SHP77 treated with DMSO at 0.1 percent for 48 hours (cell line): Measurements from ENCODE around the gene ACKR2.

Source experiments
- DNase-seq: peaks from one replicate; lab custom pipeline; 2025; lab: John Stamatoyannopoulos, UW

The ACKR2 gene

DNA sequence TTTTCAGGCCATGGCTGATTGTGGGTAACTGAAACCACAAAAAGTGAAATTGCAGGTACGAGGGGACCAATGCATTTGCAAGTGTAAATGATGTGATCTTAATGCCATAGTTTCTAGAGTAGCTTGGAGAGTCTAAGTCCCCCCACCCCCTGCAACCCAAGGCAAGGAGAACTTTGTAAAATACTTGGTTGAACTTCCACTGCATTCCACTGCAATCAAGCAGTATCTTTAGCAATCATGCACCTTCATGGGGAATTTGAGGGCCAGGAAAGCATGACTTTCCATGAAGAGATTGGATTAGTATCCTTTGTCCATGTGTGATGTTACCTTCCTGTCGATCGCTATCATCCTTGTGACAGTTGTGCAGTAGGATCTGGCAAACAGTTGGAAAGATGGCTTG lies 77.8 kb downstream of the ACKR2 start:
- no peak for DNase-seq

DNA sequence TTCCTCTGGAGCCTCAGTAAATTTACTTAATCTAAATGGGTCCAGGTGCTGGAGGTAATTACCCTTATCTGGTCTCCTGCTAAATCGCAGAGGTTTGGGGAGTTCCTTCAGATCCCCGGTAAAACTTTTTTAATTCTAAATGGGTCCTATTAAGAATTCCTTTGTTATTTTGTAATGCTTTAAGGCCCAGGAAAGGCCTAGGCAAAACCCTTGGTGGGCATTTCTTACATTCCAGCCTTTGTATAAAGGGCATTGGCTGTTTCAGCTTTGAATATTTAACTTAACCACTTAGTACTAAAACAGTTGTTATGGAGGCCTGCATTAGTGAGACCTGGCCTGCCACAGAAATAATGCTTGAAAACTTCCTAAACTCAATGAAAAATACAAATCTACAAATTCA lies 81.8 kb downstream of the ACKR2 start:
- DNase-seq, result no peak

DNA sequence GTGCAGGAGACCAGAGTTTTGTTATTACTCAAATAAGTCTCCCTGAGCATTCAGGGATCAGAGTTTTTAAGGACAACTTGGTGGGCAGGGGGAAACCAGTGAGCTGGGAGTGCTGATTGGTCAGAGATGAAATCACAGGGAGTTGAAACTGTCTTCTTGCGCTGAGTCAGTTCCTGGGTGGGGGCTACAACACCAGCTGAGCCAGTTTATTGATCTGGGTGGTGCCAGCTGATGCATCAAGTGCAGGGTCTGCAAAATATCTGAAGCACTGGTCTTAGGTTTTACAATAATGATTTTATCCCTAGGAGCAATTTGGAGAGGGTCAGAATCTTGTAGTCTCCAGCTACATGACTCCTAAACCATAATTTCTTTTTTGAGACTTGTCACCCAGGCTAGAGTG lies 82.9 kb downstream of the ACKR2 start:
- no peak for DNase-seq

DNA sequence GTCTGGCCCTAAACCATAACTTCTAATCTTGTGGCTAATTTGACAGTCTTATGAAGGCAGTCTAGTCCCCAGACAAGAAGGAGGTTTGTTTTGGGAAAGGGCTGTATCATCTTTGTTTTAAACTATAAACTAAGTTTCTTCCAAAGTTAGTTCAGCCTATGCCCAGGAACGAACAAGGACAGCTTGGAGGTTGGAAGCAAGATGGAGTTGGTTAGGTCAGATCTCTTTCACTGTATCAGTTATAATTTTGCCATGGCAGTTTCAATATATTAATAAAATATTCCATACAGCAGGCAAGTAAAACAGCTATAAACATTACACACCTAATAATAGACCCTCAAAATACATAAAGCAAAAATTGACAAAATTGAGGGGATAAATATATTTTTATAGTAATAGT lies 83.6 kb downstream of the ACKR2 start:
- DNase-seq, result no peak

DNA sequence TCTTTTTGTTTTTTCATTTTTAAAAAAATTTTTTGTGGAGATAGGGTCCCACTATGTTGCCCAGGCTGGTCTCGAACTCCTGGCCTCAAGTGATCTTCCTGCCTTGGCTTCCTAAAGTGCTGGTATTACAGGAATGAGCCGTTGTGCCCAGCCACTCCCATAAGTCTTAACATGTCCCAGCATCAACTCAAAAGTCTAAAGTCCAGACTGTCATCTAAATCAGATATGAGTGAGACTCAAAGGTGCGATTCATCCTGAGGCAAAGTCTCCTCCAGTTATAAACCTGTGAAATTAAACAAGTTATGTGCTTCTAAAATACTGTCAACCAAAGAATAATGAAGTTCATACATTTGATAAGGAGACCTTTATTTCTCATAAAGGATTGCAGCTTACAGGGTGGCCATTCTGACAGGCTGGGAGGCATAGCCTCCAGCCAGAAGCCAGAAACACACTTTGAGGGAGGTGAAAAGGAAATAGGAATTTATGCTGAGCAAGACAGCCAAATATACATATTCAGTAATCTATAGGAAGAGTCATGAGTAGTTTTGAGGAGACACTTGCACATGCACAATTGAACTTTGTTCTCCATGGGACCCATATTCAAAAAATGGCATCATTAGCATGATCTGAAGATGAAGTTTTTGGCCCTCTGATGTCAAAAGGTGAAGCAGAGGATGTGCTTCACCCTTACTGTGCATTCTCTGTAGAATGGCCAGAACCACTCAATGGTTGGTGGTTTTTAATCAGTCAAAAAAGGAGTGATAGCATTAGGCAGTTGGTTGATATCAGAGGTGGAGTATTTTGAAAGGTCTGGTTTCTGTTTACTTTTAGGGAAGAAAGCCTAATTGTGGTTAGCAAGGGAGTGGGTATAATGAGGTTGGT lies 85.7 kb downstream of the ACKR2 start:
- DNase-seq, result no peak

- DNase-seq, result no peak
Observed at GRCh38 chr3:42895580-42895868, 86.3 kb downstream of the ACKR2 start.

DNA sequence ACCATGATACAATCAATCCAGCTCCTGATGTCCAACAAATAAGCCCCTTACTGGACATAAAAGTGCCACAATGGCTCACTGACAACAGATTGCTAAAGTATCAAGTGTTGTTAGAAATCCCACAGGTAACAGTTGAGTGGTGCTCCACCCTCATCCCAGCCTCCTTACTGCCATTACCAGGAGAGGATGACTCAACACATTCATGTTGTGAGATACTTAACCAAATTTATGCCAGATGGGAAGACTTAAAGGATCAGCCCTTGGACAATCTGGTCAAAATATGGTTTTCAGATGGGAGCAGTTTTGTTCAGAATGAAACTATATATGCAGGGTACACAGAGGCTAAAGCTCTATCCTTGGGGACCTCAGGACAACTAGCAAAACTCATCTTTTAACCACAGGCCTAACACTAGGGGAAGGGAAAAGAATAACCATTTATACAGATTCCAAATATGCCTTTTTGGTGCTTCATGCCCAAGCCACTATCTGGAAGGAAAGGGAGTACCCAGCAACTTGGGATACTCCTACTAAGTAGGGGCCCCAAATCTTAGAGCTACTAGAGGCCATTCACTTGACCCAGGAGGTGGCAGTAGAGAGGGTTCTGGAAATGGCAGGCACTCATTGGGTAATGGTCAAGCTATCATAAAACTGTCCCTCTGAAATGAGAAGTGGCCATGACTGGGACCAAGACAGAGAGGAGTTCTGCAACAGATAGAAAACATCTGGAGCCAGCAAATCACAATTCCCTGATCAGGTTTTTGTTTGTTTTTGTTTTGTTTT lies 89.8 kb downstream of the ACKR2 start:
- no peak for DNase-seq

DNA sequence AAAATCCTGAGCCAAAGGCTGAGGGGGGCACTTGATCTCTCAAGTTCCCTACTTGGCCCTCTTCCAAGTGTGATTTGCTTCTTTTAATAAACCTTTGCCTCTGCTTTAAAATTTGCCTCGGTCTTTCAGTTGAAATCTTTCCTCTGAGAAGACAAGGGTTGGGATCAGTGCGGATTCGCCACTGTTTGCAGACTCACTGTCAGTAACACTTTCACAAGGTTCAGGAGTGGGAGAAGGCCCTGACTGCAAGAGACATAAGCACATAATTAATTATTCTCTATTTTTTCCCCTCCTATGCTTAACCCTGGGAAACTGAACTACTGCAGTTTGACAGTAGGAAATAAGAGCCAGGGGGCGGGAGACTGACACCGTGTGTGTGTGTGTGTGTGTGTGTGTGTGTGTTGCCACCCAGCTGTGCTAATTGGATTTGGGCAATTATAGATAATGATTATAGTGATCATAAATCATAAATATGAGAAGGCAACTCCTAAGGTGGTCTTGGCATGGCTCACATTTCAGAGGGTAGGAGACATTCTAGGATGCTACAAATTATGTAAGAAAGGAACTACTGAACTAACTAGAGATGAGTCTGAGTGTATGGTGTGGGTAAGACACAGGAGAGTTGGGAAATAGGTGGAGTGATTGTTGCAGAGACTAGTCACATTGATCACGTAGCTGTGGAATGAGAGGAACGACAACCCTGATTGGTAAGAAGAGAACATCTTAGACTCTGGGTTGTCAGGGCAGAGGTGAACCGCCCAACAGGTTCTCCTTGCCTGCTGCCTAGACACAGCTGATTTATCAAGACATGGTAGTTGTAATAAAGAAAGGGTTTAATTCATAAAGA lies 91.2 kb downstream of the ACKR2 start:
- DNase-seq, result no peak

DNA sequence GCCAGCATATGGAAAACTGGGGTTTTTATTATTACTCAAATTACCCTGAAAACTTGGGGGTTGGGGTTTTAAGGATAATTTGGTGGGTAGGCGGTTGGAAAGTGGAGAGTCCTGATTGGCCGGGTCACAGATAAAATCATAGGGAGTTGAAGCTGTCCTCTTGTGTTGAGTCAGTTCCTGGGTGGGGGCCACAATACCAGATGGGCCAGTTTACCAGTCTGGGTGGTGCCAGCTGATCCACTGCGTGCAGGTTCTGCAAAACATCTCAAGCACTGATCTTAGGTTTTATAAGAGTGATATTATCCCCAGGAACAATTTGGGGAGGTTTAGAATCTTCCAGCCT lies 91.8 kb downstream of the ACKR2 start:
- DNase-seq, result no peak

DNA sequence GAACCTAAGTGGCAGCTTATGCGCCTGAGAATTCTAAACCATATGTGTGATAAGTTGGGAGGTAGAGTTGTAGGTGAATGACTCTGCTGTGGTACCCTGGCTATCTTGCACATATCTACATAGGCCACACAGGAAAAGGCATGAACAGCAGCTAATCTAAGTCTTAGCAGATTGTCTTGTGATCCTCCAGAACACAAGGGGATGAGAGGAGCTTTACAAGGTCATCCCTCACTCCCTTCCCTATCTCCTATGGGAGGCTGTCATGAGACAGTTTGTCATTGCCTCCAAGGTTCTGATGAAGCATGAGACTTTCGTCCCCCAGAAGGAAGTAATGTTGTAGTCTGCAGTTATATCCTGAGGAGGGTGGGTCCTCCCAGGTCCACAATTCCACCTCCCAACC lies 93.0 kb downstream of the ACKR2 start:
- DNase-seq, result no peak

DNA sequence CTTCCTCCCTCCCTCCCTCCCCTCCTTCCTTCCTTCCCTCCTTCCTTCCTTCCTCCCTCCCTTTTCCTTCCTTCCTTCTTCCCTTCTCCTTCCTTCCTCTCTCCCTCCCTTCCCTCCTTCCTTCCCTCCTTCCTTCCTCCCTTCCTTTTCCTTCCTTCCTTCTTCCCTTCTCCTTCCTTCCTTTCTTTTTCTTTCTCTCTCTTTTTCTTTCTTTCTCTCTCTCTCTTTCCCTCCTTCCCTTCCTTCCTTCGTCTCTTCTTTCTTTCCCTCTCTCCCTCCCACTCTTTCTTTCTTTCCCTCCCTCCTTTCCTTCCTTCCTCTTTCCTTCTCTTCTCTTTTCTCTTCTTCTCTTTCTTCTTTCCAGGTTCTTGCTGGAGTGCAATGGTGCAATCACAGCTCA lies 94.8 kb downstream of the ACKR2 start:
- no peak for DNase-seq

GRCh38 chr3:42905740-42906069 lies 96.5 kb downstream of the ACKR2 start:
- no peak for DNase-seq

DNA sequence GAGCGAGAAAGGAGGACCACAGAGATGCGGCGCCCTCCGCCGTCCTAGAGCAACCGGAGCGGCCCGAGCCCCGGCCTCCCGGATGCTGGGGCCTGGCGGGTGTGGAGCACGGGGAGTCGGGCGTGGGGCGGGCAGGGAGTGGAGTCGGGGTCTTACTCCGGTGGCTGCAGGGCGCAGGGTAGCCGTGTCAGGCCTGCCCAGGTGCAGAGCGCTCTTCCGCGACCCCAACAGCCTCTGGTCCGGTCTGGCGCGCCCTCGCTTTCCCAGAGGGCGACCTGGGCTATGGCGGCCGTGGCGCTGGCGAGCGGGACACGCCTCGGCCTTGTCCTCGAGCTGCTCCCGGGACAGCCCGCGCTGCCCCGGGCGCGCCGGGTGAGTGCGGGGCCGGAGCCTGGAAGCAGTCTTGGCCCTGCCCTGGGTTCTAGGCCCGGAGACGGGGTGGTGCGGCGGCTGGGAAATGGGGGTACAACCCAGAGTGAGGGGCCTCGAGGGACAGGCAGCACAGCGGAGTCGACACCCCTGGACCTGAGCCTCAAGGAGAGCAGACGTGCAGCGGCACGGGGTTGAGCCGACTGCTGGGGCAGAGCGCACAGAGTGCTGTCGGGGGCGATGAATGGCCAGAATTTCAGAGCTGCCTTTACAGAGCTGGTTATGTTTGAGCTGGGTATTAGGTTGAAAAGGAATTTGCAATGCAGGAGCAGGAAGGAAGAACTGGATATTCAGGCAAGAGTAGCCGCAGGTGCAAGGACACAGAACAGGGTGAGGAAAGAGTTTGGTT lies 97.0 kb downstream of the ACKR2 start, which contains the start of gene ZNF662:
ZNF662 (plus strand) TSS at position 73 of the 778 bp plus-strand sequence. CDS start 1,973 bp downstream, outside the sequence.
- no peak for DNase-seq

DNA sequence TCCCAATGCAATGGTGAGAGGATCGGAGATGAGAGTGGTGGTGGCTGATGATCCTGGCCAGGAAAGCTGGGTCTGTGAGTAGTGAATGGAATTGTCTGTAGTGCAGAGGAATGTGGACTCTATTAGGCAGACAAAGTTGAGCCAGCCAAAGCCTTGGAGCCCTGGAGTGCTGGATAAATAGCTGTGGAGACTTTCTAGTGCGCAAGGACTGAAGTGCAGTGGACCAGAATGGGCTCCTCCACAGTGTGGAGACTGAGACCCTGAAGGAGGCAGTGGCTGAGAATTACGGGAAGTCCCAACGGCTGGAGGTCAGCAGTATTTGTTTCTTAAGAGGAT lies 97.6 kb downstream of the ACKR2 start:
- DNase-seq, result no peak

DNA sequence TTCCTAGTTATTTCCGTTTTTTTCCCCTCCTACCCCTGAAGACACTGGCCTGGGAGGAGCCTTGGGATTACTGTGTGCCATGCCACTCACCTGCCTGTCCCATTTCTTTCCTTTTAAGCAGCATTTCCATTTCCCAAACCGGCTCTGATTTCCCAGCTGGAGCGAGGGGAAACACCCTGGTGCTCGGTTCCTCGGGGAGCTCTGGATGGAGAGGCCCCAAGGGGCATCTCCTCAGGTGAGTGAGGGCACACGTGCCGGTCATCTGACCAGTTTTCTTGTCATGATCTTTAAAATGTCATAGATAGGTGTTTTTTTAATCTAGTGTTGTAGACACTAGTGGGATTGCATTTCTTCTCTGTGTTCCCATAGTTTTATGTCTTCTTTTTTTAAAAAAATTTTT lies 99.4 kb downstream of the ACKR2 start:
- DNase-seq, result no peak

GRCh38 chr3:42911551-42911950 lies 102.3 kb downstream of the ACKR2 start:
- no peak for DNase-seq

DNA sequence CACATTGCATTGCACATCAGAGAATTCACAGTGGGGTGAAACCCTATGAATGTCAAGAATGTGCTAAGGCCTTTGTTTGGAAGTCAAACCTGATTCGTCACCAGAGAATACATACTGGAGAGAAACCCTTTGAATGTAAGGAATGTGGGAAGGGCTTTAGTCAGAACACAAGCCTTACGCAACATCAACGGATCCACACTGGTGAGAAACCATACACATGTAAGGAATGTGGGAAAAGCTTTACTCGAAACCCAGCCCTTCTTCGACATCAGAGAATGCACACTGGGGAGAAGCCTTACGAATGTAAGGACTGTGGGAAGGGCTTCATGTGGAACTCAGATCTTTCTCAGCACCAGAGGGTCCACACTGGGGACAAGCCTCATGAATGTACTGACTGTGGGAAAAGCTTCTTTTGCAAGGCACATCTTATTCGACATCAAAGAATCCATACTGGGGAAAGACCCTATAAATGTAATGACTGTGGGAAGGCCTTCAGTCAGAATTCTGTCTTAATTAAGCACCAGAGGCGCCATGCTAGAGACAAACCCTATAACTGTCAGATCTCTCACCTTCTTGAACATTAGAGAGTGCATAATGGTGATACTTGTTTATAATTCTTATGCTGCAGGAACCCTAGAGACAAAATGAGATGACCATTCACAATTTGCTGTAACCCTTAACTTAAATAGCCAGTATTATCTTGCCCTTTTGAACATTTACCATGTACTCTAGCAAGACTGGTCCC lies 105.7 kb downstream of the ACKR2 start:
- DNase-seq, result no peak
